GM18505 (cell line): Measurements from ENCODE around the gene CBR3.

Experiments
- ATAC-seq: cut with Tn5 transposase; IDR thresholded peaks from one replicate; pipeline ENCODE4 v1.9.1; 2021; ENCODE audit not compliant: unreplicated experiment
- POLR2A ChIP-seq: IDR thresholded peaks from 4 replicates; pipeline ENCODE4 v1.6.1; 2011; ENCODE audit warnings: borderline replicate concordance; ENCODE audit not compliant: insufficient read depth, insufficient read length; ENCODE audit errors: extremely low read depth

CBR3 gene

GRCh38 chr21:36171336-36171735 is 36.5 kb downstream of the CBR3 start:
- TF ChIP-seq POLR2A = no peak
- no peak for ATAC-seq

- ATAC-seq = no peak
- TF ChIP-seq POLR2A = no peak
Observed at GRCh38 chr21:36171741-36172331, 37.0 kb downstream of the CBR3 start.

- no peak for ATAC-seq
- TF ChIP-seq POLR2A = no peak
Observed at GRCh38 chr21:36174780-36175179, 39.9 kb downstream of the CBR3 start.

GRCh38 chr21:36175771-36176565 is 41.1 kb downstream of the CBR3 start:
- no peak for TF ChIP-seq POLR2A
- ATAC-seq = no peak

- ATAC-seq = no peak
- TF ChIP-seq POLR2A = no peak
Observed at GRCh38 chr21:36178349-36178748, 43.5 kb downstream of the CBR3 start.

- ATAC-seq = no peak
- TF ChIP-seq POLR2A = no peak
Observed at GRCh38 chr21:36179145-36179544, 44.3 kb downstream of the CBR3 start.

- ATAC-seq = no peak
Observed at GRCh38 chr21:36180963-36181362, 46.1 kb downstream of the CBR3 start.

GRCh38 chr21:36183144-36183795 is 48.4 kb downstream of the CBR3 start:
- no peak for ATAC-seq
- no peak for TF ChIP-seq POLR2A

More at GRCh38 chr21:36180963-36181362, 46.1 kb downstream of the CBR3 start:
- no peak for TF ChIP-seq POLR2A

- ATAC-seq = no peak
- no peak for TF ChIP-seq POLR2A
Observed at GRCh38 chr21:36184545-36184944, 49.7 kb downstream of the CBR3 start.

GRCh38 chr21:36185523-36185922 is 50.6 kb downstream of the CBR3 start:
- no peak for ATAC-seq
- TF ChIP-seq POLR2A = no peak

GRCh38 chr21:36186081-36186480 is 51.2 kb downstream of the CBR3 start:
- ATAC-seq = no peak
- no peak for TF ChIP-seq POLR2A

GRCh38 chr21:36186506-36187399 is 51.9 kb downstream of the CBR3 start:
- ATAC-seq = no peak
- no peak for TF ChIP-seq POLR2A
